Prostate gland (tissue), 2 donors: ENCODE measurements around the gene COL9A3.

Experiments
- CTCF ChIP-seq, 4 experiments: fragments of 200-600 bp in 2 of 4; fragments of 450-650 bp in 2 of 4; sonication (generic) in 2 of 4; IDR thresholded peaks; 1 replicate in 3 of 4; 2 replicates in 1 of 4; pipeline ENCODE4 v1.5.1; 2016 to 2019; ENCODE audit warnings: antibody characterized with exemption in 4 of 4, mild to moderate bottlenecking in 2 of 4, moderate library complexity in 2 of 4
- POLR2A ChIP-seq: fragments of 450-650 bp; IDR thresholded peaks from one replicate; pipeline ENCODE4 v1.6.1; 2016; ENCODE audit warnings: antibody characterized with exemption, mild to moderate bottlenecking
- POLR2AphosphoS5 ChIP-seq: sonication (generic); formaldehyde crosslinking; IDR thresholded peaks from one replicate; pipeline ENCODE4 v1.6.1; 2017; ENCODE audit warnings: antibody characterized with exemption

- TF ChIP-seq CTCF (IDR thresholded peaks at IDR 0.05) (no peak), POLR2AphosphoS5 (no peak), POLR2A (no peak)
Observed at GRCh38 chr20:62874964-62875344, 58.1 kb downstream of the COL9A3 start.
